Muscle layer of colon (tissue), 2 donors: Measurements from ENCODE around the gene TRIM66.

Experiments used
- H3K27ac ChIP-seq: one replicate; pipeline ENCODE4 v1.7.0; 2013; ENCODE audit warnings: low read depth, mild to moderate bottlenecking, low read length, moderate library complexity
- H3K27me3 ChIP-seq, 2 donors: one replicate each; pipeline ENCODE4 v1.7.0; 2013; ENCODE audit warnings: low read length in 2 of 2, mild to moderate bottlenecking in 2 of 2; ENCODE audit not compliant: insufficient read depth in 2 of 2, control insufficient read depth in 1 of 2
- H3K36me3 ChIP-seq: one replicate; pipeline ENCODE4 v1.7.0; 2013; ENCODE audit warnings: mild to moderate bottlenecking, low read length; ENCODE audit not compliant: insufficient read depth
- H3K4me1 ChIP-seq: one replicate; pipeline ENCODE4 v1.7.0; 2013; ENCODE audit warnings: mild to moderate bottlenecking, low read length; ENCODE audit not compliant: insufficient read depth
- H3K4me3 ChIP-seq, 2 donors: one replicate each; pipeline ENCODE4 v1.7.0; 2013; ENCODE audit warnings: low read length in 2 of 2, low read depth in 1 of 2, mild to moderate bottlenecking in 1 of 2, moderate library complexity in 1 of 2
- H3K9ac ChIP-seq: one replicate; pipeline ENCODE4 v1.7.0; 2013; ENCODE audit warnings: low read length
- H3K9me3 ChIP-seq: one replicate; pipeline ENCODE4 v1.7.0; 2013; ENCODE audit warnings: mild to moderate bottlenecking, low read length
- donor health status: abdominal sarcoma.
- donor health status: Adenocarcinoma of cecum.

TRIM66 gene

GRCh38 chr11:8577791-8578581 lies 104.5 kb downstream of the TRIM66 start:
- H3K27ac ChIP-seq = no peak overlapping the region
- H3K9ac ChIP-seq = no peak overlapping the region
- no peaks in the 10 kb centered on the region for H3K4me1 ChIP-seq
- no peak overlapping the region for H3K4me3 ChIP-seq
- H3K36me3 ChIP-seq = no peaks in the 10 kb centered on the region
- H3K27me3 ChIP-seq = no peaks in the 10 kb centered on the region
- H3K9me3 ChIP-seq = no peaks in the 10 kb centered on the region

GRCh38 chr11:8574798-8575197 lies 107.7 kb downstream of the TRIM66 start:
- Histone ChIP-seq H3K9ac (no peak overlapping the region), H3K27ac (no peak overlapping the region), H3K9me3 (no peaks in the 10 kb centered on the region), H3K4me3 (no peak overlapping the region), H3K36me3 (no peaks in the 10 kb centered on the region), H3K4me1 (no peaks in the 10 kb centered on the region), H3K27me3 (no peaks in the 10 kb centered on the region)

- no peak overlapping the region for H3K4me3 ChIP-seq
- no peaks in the 10 kb centered on the region for H3K4me1 ChIP-seq
- H3K36me3 ChIP-seq = no peaks in the 10 kb centered on the region
- no peaks in the 10 kb centered on the region for H3K9me3 ChIP-seq
- H3K27me3 ChIP-seq = no peaks in the 10 kb centered on the region
- no peak overlapping the region for H3K27ac ChIP-seq
- no peak overlapping the region for H3K9ac ChIP-seq
Measured at GRCh38 chr11:8573777-8574176, 108.7 kb downstream of the TRIM66 start.

GRCh38 chr11:8567602-8568198 lies 114.8 kb downstream of the TRIM66 start:
- no peaks in the 10 kb centered on the region for H3K9me3 ChIP-seq
- H3K4me1 ChIP-seq = no peaks in the 10 kb centered on the region
- no peak overlapping the region for H3K9ac ChIP-seq
- no peak overlapping the region for H3K4me3 ChIP-seq
- no peak overlapping the region for H3K27ac ChIP-seq
- no peaks in the 10 kb centered on the region for H3K27me3 ChIP-seq
- H3K36me3 ChIP-seq = no peaks in the 10 kb centered on the region

GRCh38 chr11:8566613-8567210 lies 115.8 kb downstream of the TRIM66 start:
- Histone ChIP-seq H3K27me3 (no peaks in the 10 kb centered on the region), H3K9me3 (no peaks in the 10 kb centered on the region), H3K4me1 (no peaks in the 10 kb centered on the region), H3K9ac (no peak overlapping the region), H3K27ac (no peak overlapping the region), H3K36me3 (no peaks in the 10 kb centered on the region), H3K4me3 (no peak overlapping the region)

GRCh38 chr11:8564526-8564925 lies 117.9 kb downstream of the TRIM66 start:
- H3K27me3 ChIP-seq = no peaks in the 10 kb centered on the region
- H3K4me1 ChIP-seq = no peaks in the 10 kb centered on the region

More at GRCh38 chr11:8564526-8564925, 117.9 kb downstream of the TRIM66 start:
- H3K9me3 ChIP-seq = no peaks in the 10 kb centered on the region
- H3K27ac ChIP-seq = no peak overlapping the region
- no peak overlapping the region for H3K9ac ChIP-seq
- H3K36me3 ChIP-seq = no peaks in the 10 kb centered on the region
- no peak overlapping the region for H3K4me3 ChIP-seq
